ENCODE data around the gene ADAT2.

The ADAT2 gene

DNA sequence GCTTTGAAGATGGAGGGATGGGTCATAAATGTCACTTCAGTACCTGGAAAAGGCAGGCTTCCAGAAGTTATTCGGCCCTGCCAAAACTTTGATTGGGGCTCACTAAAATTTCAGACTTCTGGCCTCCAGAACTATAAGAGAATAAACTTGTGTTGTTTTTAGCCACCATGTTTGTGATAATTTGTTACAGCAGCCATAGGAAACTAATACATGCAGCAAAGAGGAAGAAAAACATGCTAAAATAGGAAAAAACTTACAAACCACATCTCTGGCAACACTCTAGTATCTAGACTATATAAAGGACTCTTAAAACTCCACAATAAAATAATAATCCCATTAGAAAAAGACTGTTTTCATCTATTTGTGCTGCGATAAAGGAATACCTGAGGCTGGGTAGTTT lies 9.5 kb downstream of the ADAT2 start:
- DNase-seq, result no peak

GRCh38 chr6:143432588-143432987 lies 17.9 kb downstream of the ADAT2 start:
- DNase-seq, result no peak

DNA sequence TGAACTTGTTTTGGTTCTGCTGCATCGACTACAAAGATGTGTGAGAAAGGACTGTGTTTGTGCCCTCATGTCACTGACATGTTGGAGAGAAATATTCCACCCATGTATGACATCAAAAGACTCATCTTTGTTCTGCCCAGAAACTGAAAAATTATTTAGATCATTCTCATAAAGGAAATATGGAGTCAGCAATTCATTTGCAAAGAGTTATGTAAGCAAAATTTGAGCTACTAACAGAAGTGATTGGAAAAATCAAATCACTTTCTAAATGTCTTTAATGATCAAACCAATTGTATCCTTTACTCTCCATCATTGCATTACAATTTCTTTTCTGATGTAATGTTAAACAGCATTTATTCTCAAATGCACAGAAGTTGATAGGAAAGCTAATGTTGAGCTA lies 19.3 kb downstream of the ADAT2 start:
- DNase-seq, result no peak

DNA sequence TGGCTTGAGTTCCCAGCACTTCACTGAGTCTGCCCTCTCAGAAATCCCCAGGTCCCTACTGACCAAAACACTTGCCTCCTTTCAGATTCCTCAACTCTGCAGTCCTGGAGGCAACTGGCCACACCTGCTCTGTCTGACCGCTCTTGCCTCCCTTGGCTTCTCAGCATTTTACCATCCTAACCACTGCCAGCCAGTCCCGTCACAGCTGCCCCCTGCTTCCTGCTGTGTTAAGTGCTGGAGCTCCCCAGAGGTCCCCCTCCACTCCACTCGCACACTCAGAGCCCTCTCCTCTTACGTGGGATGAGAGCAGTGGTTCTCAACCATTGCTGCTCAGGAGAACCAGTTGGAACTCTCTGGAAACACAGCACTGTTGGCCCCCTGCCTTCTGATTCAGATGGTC lies 20.5 kb downstream of the ADAT2 start:
- DNase-seq, result no peak

GRCh38 chr6:143427109-143427817 lies 23.2 kb downstream of the ADAT2 start:
- DNase-seq, result peak; percentile 66

DNA sequence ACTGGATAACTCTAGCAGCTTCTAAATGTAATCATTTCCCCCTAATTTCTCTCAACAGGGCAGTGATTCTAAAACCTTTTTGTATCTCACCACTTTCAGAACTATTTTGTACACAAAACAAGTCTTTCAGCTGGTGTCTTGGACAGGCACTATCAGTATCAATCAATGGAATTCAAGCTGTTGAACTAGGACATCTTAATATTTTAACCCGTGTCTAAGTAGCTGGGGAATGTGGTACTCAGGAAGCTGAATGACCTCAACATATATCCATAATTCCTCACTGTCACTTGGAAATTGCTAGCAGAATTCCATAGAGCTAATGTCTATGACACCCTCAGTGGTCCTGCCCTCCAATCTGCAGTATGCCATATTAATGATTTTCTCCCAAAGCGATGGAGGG lies 24.5 kb downstream of the ADAT2 start:
- no peak for DNase-seq

- DNase-seq, result no peak
These were observed 31.0 kb downstream of the ADAT2 start for GRCh38 chr6:143419526-143419925.

GRCh38 chr6:143414769-143415168 lies 35.7 kb downstream of the ADAT2 start:
- DNase-seq, result no peak

DNA sequence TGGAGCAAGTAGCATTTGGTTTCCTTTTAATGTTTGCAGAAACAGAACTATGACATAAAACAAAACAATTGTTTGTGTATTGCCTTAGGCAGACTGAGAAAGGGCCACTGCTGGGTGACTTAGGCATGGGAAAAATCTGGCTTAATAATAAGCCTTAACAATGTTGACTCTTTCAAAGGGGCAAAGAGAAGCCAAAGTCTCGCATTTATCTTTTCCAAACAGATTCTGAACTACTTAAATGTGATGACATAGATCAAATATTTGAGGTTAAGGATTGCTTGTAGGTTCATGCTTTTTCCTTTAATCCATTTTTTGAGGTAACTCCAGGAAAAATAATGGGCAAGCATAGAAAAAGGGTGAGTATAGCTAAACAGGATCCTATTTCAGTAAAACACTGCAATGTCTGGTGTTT lies 39.6 kb downstream of the ADAT2 start:
- DNase-seq, result no peak

DNA sequence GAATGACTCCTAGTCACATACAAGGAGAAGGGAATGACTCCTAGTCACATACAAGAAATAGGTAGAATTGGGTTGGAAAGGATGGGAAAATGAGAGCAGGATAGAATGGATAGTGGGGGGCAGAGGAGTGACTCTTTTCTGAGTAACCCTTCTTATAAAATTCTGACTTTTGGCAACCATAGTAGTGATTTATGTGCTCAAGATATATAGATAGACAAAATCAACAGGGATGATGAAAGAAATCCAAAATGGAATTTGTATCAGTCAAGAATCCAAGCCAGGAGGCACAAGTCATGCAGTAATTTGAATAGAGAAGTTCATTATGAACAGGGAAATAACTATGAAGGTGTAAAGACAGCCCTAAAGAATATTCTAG lies 41.7 kb downstream of the ADAT2 start:
- DNase-seq, result no peak

DNA sequence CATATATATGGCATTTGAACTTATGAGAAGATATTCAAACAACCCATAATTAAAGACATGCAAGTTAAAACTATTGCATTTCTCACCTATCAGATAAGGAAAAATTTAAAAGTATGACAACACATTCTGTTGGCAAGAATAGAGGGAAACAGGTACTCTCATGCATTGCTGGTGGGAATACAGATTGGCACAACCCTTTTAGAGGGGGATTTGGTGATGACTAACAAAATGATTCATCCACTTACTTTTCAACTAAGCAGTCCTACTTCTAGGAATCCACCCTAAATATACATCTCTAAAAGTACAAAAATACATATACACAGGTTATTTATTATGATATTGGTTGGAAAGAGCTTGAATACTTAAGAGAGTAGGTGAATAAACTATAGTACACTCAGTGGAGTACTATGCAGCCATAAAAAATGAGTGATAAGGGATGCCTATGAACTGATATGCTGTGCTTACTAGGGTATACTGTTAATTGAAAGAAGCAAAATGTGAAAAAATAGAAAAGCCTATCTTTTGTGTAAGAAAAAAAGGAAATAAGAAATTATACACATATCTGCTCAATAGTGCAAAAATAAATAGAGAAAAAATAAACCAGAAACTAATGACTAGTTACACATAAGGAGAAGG lies 42.2 kb downstream of the ADAT2 start:
- no peak for DNase-seq

- DNase-seq, result no peak
These were observed 43.8 kb downstream of the ADAT2 start for GRCh38 chr6:143406673-143407072.

DNA sequence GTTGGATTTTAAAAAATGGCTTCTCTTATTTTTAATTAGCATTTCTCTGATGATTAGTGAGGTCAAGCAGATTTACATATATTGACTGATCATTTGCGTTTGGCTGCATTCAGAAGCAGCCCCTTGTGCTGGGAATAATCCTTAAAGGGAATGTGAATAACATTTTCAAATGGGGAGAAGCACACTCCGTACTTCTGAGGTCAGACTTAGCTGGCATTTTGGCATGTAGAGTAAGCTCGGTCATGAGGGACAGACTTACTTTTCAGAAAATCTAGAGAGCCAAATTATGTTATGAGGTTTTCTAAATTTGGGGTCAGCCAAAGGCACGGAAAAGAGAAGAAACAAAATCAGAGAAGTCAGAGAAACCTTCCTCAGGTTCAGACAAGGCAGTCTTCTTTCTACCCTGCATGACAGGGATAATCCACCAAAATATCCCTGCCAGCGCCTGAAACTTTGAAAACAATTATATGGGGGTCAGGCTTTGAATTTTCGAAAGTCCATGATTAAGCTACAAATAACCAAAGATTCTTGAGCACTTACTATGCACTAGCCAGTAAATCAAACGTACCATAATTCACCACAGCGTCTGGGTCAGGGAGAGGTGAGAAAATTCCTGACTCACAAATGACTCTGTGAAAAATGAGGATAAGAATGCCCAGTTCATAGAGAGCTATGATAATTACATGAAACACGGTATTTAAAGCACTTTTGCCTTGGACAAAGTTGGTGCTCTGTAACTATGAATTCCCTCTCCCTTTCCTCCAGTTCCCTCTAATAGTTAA lies 44.9 kb downstream of the ADAT2 start:
- no peak for DNase-seq

GRCh38 chr6:143402721-143403336 lies 47.7 kb downstream of the ADAT2 start:
- no peak for DNase-seq

DNA sequence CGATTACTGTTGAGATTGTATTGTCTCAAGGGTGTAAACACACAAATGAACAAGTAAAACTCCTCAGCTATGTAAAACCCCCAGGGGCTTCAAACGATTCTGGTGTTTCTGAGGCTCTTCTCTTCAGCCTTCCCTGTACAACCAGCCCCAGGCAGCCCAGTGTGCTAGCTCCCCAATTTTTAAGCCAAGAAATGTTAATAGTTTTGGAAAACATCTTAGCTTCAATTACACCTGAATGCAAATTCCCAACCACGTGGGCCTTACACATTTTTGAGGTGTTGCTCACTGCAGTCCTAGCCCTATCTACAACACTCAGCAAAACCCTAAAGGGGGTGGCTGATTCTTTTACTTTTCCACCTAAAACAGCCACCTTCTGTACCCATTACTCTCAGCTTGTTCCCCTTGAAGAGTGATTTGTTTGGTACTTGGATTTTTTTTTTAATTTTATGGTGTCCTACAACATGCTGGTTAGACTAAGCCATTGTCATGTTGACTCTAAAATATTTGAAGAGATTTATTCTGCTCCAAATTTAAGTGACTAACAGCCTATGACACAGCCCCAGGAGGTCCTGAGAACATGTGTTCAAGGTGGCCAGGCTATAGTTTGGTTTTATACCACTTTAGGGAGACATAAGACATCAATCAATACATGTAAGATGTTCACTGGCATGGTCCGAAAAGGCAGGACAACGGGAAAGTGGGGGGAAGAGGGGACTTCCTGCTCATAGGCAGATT lies 48.7 kb downstream of the ADAT2 start:
- DNase-seq, result no peak

DNA sequence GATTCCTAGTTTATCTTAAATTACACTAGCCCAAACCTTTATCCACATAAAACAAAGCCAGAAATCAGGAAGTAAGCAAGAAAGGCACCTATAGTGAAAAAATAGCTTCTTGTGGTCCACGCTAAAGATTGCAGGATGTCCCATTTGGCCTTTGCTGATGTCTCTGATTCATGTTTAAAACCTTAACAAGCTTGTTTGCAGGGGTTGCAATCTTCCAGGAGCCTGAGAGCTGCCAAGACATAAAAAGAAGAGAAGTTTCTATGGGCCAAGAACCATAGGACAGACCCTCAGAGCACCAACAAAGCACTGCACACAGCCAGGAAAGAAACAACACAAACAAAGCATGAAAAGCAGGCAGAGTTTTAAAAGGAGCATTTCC lies 49.4 kb downstream of the ADAT2 start:
- no peak for DNase-seq

DNA sequence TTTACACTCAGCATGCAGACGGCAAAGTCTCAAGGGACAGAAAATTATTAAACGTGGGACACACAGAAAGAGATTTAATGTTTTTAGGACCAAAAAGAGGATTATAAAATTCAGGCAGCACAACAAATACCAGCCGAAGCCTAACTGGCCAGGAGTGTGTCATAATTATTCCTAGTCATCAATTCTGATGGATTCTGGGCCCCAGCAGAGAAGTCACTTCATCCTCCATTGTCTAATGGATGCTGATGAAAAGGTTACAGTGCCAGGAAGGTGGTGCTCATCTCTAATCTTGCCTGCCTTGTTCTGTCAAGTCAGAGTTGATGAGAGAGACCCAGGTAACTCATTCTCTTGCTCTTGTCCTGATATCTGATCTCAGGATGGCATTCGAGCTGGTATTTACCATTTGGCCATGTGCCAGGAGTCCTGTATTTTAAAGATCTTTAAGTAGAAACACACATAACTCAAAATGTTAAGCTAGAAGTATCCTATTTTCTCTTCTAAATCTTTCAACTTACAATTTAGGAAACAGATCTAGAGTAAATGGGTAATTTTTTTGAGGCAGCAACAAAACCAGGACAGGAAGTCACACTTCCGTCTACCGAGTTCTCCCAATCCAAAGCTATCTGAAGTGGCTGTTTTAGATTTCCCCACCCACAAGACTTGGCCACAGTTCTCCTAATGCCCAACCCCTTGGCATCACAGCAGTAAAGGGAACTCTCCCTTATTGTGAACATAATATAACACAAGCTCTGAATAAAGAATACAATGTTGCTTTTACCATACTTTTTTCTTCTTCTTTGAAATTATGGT lies 50.0 kb downstream of the ADAT2 start:
- DNase-seq, result no peak

DNA sequence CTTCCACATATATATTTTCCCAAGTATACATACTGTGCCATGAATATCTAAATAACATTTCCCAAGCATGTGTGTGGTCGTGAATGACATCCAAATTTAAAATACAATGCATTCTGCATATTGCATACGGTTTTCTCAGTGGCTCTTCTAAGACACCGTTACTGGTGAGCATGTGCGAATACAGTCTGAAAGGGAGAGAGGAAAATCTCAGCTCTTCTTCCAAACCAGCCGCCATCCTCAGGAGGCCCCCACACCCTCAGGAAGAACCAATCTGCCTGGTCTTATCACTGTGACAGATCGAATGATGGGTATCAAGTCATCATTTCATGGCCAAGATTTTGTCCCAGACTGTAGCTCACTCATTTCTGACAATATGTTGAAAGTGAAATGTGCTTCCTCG lies 50.7 kb downstream of the ADAT2 start:
- DNase-seq, result no peak

- no peak for DNase-seq
These were observed 51.3 kb downstream of the ADAT2 start for GRCh38 chr6:143399176-143399575.

DNA sequence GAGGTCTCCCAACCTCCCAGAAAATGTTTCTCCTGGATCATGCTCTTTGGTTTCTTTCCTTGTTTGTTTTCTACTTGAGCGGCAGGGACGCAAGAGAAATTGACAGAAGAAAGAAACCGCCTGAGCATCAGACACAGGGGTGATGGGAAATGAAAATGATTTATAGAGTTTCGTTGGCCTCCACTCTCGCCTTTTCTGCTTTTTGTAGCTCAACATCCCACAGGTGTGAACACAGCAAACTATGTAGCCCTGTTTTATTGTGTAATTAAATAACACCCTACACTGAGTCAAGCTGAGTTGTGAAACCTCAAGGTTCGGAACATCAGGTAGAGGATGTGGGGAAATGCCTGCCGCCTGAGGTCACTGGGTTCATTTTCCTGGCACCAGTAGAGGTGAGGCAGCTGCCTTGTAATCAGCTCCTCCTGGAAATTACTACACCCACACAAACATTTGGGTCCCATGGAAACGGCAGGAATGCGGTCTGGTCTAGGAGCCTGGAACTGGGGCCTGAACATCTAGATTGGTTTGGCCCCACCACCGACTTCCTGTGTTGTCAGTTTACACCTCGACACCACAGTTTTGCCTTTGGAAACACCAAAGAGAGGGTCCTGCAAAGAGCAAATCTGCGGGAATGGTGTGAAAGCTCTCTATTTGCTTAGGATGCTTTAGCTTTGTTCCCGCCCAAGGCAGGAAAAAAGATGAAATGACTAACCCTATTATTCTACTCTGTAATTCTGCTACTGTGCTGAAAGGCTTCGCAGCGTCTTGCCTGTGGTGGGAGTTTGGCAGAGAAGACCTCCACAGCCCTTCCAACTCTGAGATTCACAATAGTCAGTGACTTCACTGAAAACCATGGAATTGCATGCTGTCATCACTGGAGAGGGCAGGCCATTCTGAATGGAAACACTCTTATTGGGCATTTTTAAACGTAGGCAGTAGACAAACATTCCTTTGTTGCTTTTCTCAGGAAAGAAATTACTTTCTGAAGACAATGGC lies 53.0 kb downstream of the ADAT2 start:
- DNase-seq, result peak; percentile 23

All from CD4-positive, alpha-beta T cell treated with Interferon gamma for 1 hour (primary cell).